HepG2 (cell line): ENCODE measurements around the gene MDH2. TPM values are rescaled to one million over a fixed set of nuclear protein-coding genes. Genes with fewer than 3 reads are reported as not detected.

Experiments used
- ATAC-seq: fragments of 200-7000 bp; cut with Tn5 transposase; 3 replicates; pipeline ENCODE4 v1.9.1; 2020; ENCODE audit warnings: mild to moderate bottlenecking, moderate library complexity
- BruUV-seq: library from RNA; stranded (reverse); fragments of 400-500 nt; replicated peaks from 2 replicates; lab custom pipeline; 2021; lab: Mats Ljungman, UMichigan
- CTCF ChIA-PET: fragments of 300-600 bp; formaldehyde crosslinking; extraction: SDS; loops from one replicate; lab custom pipeline; 2021; ENCODE audit warnings: low total read pairs, inconsistent platforms, low intra/inter-chr PET ratio; lab: Yijun Ruan, JAX
- POLR2A ChIA-PET: fragments of 350-600 bp; sonication (Branson Sonifier 250); formaldehyde crosslinking; loops from one replicate; lab custom pipeline; 2020; ENCODE audit warnings: antibody characterized with exemption, inconsistent platforms; lab: Yijun Ruan, JAX
- DNase-seq: peaks from one replicate; pipeline ENCODE4 v3.0.0-alpha.2; 2015; ENCODE audit warnings: low spot score
- FAIRE-seq: peaks from 3 replicates; lab custom pipeline; 2011; peaks lifted over from hg19 to GRCh38; lab: Jason Lieb, UNC
- H2AFZ ChIP-seq: one replicate; pipeline ENCODE4 v1.6.1; 2011; ENCODE audit warnings: low read length, inconsistent platforms
- H3K27ac ChIP-seq: fragments of 300-600 bp; 3 replicates; pipeline ENCODE4 v1.8.0; 2011; ENCODE audit warnings: mixed run types, mild to moderate bottlenecking, mixed read lengths, low read length, inconsistent platforms; ENCODE audit not compliant: insufficient read depth; ENCODE audit errors: extremely low read length
- H3K27me3 ChIP-seq, 2 experiments: fragments of 200-600 bp in 1 of 2; 2 replicates in 1 of 2; 3 replicates in 1 of 2; pipeline versions ENCODE4 v1.6.0 to v1.8.0; 2011; ENCODE audit warnings: low read length in 2 of 2, mild to moderate bottlenecking in 2 of 2, moderate library complexity in 2 of 2, inconsistent platforms in 1 of 2; ENCODE audit not compliant: insufficient read depth in 2 of 2, control insufficient read depth in 1 of 2
- H3K36me3 ChIP-seq, 2 experiments: fragments of 200-600 bp in 1 of 2; replicated peaks in 1 of 2; 2 replicates in 1 of 2; 3 replicates in 1 of 2; pipeline versions ENCODE4 v1.5.1 to v1.8.0; 2011; ENCODE audit warnings: low read length in 2 of 2, inconsistent platforms in 1 of 2; ENCODE audit not compliant: insufficient read depth in 2 of 2, control insufficient read depth in 1 of 2
- H3K4me1 ChIP-seq: 2 replicates; pipeline ENCODE4 v1.5.1; 2012; ENCODE audit warnings: low read length, inconsistent platforms; ENCODE audit not compliant: insufficient read depth
- H3K4me2 ChIP-seq: 2 replicates; pipeline ENCODE4 v1.6.0; 2011; ENCODE audit warnings: low read depth, low read length, inconsistent platforms
- H3K4me3 ChIP-seq, 3 experiments: fragments of 200-600 bp in 1 of 3; sonication (generic), shearing (Covaris generic) in 1 of 3; replicated peaks in 1 of 3; 2 replicates each; pipeline ENCODE4 v1.5.1; 2011 to 2016; ENCODE audit warnings: low read length in 3 of 3, inconsistent platforms in 2 of 3, low read depth in 2 of 3, mild to moderate bottlenecking in 2 of 3, control low read depth in 1 of 3, mixed read lengths in 1 of 3; ENCODE audit not compliant: insufficient read depth in 1 of 3
- H3K79me2 ChIP-seq: one replicate; pipeline ENCODE4 v1.6.1; 2011; ENCODE audit warnings: low read length, inconsistent platforms; ENCODE audit not compliant: insufficient read depth
- H3K9ac ChIP-seq: 2 replicates; pipeline ENCODE4 v1.6.0; 2011; ENCODE audit warnings: mild to moderate bottlenecking, low read depth, low read length, inconsistent platforms; ENCODE audit not compliant: insufficient read depth
- H3K9me3 ChIP-seq: 2 replicates; pipeline ENCODE4 v1.5.1; 2012; ENCODE audit warnings: mild to moderate bottlenecking, low read length
- H4K20me1 ChIP-seq: 2 replicates; pipeline ENCODE4 v1.6.0; 2011; ENCODE audit warnings: inconsistent platforms, mild to moderate bottlenecking, low read length, moderate library complexity; ENCODE audit not compliant: insufficient read depth
- CBX2 ChIP-seq, 2 experiments: fragments of 200-600 bp in 1 of 2; sonication (generic); formaldehyde crosslinking in 1 of 2; IDR thresholded peaks; 2 replicates each; pipeline versions ENCODE4 v1.7.0 to v1.8.1; 2018 to 2022; ENCODE audit warnings: low read depth in 2 of 2, low read length in 1 of 2, mild to moderate bottlenecking in 1 of 2, missing genetic modification reagents in 1 of 2
- KLF15 ChIP-seq: sonication (generic); formaldehyde crosslinking; IDR thresholded peaks from 2 replicates; pipeline ENCODE4 v1.8.1; 2023; ENCODE audit warnings: borderline replicate concordance, mild to moderate bottlenecking, inconsistent platforms, missing genetic modification reagents, mixed read lengths
- SMAD1 ChIP-seq: sonication (generic); formaldehyde crosslinking; IDR thresholded peaks from 2 replicates; pipeline ENCODE4 v1.4.0; 2020; ENCODE audit warnings: missing genetic modification reagents, low read depth, mild to moderate bottlenecking, borderline replicate concordance
- ZNF878 ChIP-seq: sonication (generic); formaldehyde crosslinking; IDR thresholded peaks from 2 replicates; pipeline ENCODE4 v1.8.1; 2023; ENCODE audit warnings: mild to moderate bottlenecking, missing genetic modification reagents, moderate library complexity
- ZSCAN22 ChIP-seq: sonication (generic); formaldehyde crosslinking; IDR thresholded peaks from 2 replicates; pipeline ENCODE4 v1.4.0; 2020; ENCODE audit warnings: mild to moderate bottlenecking, missing genetic modification reagents
- WGBS: methylation state at CpG from one replicate; pipeline ENCODE4 v1.1.6; 2017; ENCODE audit warnings: low lambda C conversion rate; 5-methylcytosine and 5-hydroxymethylcytosine counted together
- in situ Hi-C: cut with HindIII; loops from 2 replicates; pipeline ENCODE4 v1.10.0; 2017; ENCODE audit warnings: low pct_unique_long_range_greater_than_20kb; ENCODE audit not compliant: extremely low pct_ligation_motif_present
- intact Hi-C: fragments of 100-400 bp; cut with micrococcal nuclease; formaldehyde crosslinking; loops from one replicate; pipeline ENCODE4 v1.10.0; 2022; ENCODE audit not compliant: unreplicated experiment
- polyA plus RNA-seq, 8 experiments: library from polyadenylated mRNA; depleted of rRNA in 3 of 8; stranded (reverse) in 7 of 8; unstranded in 1 of 8; fragments of >200 nt; fragmentation: Illumina TruSeq in 4 of 8; extraction: Trizol in 4 of 8; gene quantifications; 2 replicates each; pipeline versions ENCODE4 v1.2.1 to v1.2.3, GENCODE V29; 2011 to 2016; ENCODE audit warnings: low read depth in 4 of 8, missing spikeins in 1 of 8, mixed read lengths in 1 of 8; ENCODE audit not compliant: insufficient read depth in 1 of 8
- total RNA-seq, 5 experiments: library from RNA; depleted of rRNA; stranded (reverse); fragments of >200 nt; fragmentation: Illumina TruSeq; extraction: Trizol; gene quantifications; 2 replicates each; pipeline ENCODE4 v1.2.3, GENCODE V29; 2016; ENCODE audit warnings: low read depth in 1 of 5
- TF ChIP-seq, protein P1 (sequence below): sonication (generic); formaldehyde crosslinking; IDR thresholded peaks from 2 replicates; pipeline ENCODE4 v1.8.1; 2022; ENCODE audit warnings: low read depth, mild to moderate bottlenecking, missing genetic modification reagents
- TF ChIP-seq, protein P2 (sequence below): sonication (generic); formaldehyde crosslinking; IDR thresholded peaks from 2 replicates; pipeline ENCODE4 v1.4.0; 2020; ENCODE audit warnings: missing genetic modification reagents
- TF ChIP-seq, protein P3 (sequence below): sonication (generic); formaldehyde crosslinking; IDR thresholded peaks from 2 replicates; pipeline ENCODE4 v1.4.0; 2020; ENCODE audit warnings: mild to moderate bottlenecking, missing genetic modification reagents, borderline replicate concordance
- TF ChIP-seq, protein P4 (sequence below): sonication (generic); formaldehyde crosslinking; IDR thresholded peaks from 2 replicates; pipeline ENCODE4 v1.8.1; 2023; ENCODE audit warnings: mild to moderate bottlenecking, missing genetic modification reagents

MDH2 gene
- total and polyA plus RNA-seq, 2 of the 13 experiments (the other 11 are each of a cell fraction or from before 2014, with no cell fraction given): 81.4 to 90.3 TPM

DNA sequence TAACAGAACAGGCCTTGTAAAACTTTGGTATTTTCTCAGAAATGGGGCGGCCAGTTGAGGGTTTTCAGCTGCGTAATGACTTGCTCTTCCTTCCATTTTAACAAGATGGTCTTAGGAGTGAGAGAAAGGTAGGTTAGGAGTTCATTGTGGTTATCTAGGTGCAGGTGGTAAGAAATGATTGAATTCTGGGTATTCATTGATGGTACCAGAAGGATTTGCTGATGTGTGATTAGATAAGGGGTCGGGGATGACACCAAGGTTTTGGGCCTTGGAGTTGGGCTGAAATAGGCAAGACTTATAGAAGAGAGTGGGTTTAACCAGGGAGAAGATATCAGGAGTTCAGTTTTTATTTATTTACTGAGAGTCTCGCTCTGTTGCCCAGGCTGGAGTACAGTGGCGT lies 2.6 kb downstream of the MDH2 start:
- Histone ChIP-seq H3K27me3 (no peaks in the 10 kb centered on the region; a peak in 1 of 5 replicates), H2AFZ (no peak overlapping the region), H3K4me2 (no peak overlapping the region), H3K36me3 (peaks cover 8 to 45% of the 10 kb centered on the region in 2 experiments), H3K4me1 (peaks cover 64% of the 10 kb centered on the region), H3K9ac (no peak overlapping the region), H3K27ac (no peak overlapping the region), H4K20me1 (no peaks in the 10 kb centered on the region), H3K4me3 (no peak overlapping the region), H3K9me3 (no peaks in the 10 kb centered on the region), H3K79me2 (peaks cover 80% of the 10 kb centered on the region)
- TF ChIP-seq CBX2 (IDR thresholded peaks at IDR 0.05; ENCODE audit: low read depth, low read length) (no peak), CBX2 (CRISPR knock-in tag; IDR thresholded peaks at IDR 0.05; ENCODE audit: low read depth) (no peak), KLF15 (CRISPR knock-in tag) (no peak), ZNF878 (CRISPR knock-in tag) (no peak), ZSCAN22 (CRISPR knock-in tag) (no peak), SMAD1 (CRISPR knock-in tag) (no peak)
- TF ChIP-seq, protein P1, sequence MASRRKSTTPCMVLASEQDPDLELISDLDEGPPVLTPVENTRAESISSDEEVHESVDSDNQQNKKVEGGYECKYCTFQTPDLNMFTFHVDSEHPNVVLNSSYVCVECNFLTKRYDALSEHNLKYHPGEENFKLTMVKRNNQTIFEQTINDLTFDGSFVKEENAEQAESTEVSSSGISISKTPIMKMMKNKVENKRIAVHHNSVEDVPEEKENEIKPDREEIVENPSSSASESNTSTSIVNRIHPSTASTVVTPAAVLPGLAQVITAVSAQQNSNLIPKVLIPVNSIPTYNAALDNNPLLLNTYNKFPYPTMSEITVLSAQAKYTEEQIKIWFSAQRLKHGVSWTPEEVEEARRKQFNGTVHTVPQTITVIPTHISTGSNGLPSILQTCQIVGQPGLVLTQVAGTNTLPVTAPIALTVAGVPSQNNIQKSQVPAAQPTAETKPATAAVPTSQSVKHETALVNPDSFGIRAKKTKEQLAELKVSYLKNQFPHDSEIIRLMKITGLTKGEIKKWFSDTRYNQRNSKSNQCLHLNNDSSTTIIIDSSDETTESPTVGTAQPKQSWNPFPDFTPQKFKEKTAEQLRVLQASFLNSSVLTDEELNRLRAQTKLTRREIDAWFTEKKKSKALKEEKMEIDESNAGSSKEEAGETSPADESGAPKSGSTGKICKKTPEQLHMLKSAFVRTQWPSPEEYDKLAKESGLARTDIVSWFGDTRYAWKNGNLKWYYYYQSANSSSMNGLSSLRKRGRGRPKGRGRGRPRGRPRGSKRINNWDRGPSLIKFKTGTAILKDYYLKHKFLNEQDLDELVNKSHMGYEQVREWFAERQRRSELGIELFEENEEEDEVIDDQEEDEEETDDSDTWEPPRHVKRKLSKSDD (CRISPR knock-in tag): no peak
- TF ChIP-seq, protein P2, sequence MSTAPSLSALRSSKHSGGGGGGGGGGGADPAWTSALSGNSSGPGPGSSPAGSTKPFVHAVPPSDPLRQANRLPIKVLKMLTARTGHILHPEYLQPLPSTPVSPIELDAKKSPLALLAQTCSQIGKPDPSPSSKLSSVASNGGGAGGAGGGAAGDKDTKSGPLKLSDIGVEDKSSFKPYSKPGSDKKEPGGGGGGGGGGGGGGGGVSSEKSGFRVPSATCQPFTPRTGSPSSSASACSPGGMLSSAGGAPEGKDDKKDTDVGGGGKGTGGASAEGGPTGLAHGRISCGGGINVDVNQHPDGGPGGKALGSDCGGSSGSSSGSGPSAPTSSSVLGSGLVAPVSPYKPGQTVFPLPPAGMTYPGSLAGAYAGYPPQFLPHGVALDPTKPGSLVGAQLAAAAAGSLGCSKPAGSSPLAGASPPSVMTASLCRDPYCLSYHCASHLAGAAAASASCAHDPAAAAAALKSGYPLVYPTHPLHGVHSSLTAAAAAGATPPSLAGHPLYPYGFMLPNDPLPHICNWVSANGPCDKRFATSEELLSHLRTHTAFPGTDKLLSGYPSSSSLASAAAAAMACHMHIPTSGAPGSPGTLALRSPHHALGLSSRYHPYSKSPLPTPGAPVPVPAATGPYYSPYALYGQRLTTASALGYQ (CRISPR knock-in tag): no peak
- TF ChIP-seq, protein P3, sequence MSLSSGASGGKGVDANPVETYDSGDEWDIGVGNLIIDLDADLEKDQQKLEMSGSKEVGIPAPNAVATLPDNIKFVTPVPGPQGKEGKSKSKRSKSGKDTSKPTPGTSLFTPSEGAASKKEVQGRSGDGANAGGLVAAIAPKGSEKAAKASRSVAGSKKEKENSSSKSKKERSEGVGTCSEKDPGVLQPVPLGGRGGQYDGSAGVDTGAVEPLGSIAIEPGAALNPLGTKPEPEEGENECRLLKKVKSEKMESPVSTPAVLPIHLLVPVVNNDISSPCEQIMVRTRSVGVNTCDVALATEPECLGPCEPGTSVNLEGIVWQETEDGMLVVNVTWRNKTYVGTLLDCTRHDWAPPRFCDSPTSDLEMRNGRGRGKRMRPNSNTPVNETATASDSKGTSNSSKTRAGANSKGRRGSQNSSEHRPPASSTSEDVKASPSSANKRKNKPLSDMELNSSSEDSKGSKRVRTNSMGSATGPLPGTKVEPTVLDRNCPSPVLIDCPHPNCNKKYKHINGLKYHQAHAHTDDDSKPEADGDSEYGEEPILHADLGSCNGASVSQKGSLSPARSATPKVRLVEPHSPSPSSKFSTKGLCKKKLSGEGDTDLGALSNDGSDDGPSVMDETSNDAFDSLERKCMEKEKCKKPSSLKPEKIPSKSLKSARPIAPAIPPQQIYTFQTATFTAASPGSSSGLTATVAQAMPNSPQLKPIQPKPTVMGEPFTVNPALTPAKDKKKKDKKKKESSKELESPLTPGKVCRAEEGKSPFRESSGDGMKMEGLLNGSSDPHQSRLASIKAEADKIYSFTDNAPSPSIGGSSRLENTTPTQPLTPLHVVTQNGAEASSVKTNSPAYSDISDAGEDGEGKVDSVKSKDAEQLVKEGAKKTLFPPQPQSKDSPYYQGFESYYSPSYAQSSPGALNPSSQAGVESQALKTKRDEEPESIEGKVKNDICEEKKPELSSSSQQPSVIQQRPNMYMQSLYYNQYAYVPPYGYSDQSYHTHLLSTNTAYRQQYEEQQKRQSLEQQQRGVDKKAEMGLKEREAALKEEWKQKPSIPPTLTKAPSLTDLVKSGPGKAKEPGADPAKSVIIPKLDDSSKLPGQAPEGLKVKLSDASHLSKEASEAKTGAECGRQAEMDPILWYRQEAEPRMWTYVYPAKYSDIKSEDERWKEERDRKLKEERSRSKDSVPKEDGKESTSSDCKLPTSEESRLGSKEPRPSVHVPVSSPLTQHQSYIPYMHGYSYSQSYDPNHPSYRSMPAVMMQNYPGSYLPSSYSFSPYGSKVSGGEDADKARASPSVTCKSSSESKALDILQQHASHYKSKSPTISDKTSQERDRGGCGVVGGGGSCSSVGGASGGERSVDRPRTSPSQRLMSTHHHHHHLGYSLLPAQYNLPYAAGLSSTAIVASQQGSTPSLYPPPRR (CRISPR knock-in tag): no peak
- TF ChIP-seq, protein P4, sequence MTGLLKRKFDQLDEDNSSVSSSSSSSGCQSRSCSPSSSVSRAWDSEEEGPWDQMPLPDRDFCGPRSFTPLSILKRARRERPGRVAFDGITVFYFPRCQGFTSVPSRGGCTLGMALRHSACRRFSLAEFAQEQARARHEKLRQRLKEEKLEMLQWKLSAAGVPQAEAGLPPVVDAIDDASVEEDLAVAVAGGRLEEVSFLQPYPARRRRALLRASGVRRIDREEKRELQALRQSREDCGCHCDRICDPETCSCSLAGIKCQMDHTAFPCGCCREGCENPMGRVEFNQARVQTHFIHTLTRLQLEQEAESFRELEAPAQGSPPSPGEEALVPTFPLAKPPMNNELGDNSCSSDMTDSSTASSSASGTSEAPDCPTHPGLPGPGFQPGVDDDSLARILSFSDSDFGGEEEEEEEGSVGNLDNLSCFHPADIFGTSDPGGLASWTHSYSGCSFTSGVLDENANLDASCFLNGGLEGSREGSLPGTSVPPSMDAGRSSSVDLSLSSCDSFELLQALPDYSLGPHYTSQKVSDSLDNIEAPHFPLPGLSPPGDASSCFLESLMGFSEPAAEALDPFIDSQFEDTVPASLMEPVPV (CRISPR knock-in tag): no peak
- intact Hi-C loops: no loop called here
- ChIA-PET POLR2A (no interaction called here), CTCF (no interaction called here)
- in situ Hi-C loops: no loop called here
- ATAC-seq (no peak), FAIRE-seq (no peak), DNase-seq (no peak)
- 99% methylated on average over 5 of the region's 5 CpGs for WGBS
- BruUV-seq: no TSS peak
